A549 (cell line): Measurements from ENCODE around the gene STAMBPL1. TPM values are rescaled to one million over a fixed set of nuclear protein-coding genes. Genes with fewer than 3 reads are reported as not detected.

ENCODE experiments used
- ATAC-seq, 2 experiments: fragments of 200-7000 bp in 1 of 2; fragments of >200 bp in 1 of 2; cut with Nextera tagmentation in 1 of 2; cut with Tn5 transposase in 1 of 2; 3 replicates each; pipeline versions ENCODE4 v1.8.0 to v1.9.1; 2018 to 2020; ENCODE audit warnings: mild to moderate bottlenecking in 1 of 2, moderate library complexity in 1 of 2
- CTCF ChIA-PET: fragments of 300-600 bp; sonication (Branson Sonifier 250); formaldehyde crosslinking; extraction: SDS; loops from one replicate; lab custom pipeline; 2021; ENCODE audit warnings: antibody characterized with exemption, inconsistent platforms; lab: Yijun Ruan, JAX
- POLR2A ChIA-PET: fragments of 350-600 bp; formaldehyde crosslinking; extraction: SDS; loops from one replicate; lab custom pipeline; 2021; ENCODE audit warnings: antibody characterized with exemption, inconsistent platforms; lab: Yijun Ruan, JAX
- DNase-seq, 2 experiments: peaks; one replicate each; pipeline versions ENCODE4 v3.0.0 to v3.0.0-alpha.2; 2011 to 2016; ENCODE audit warnings: low read depth in 1 of 2, low spot score in 1 of 2
- FAIRE-seq: peaks from 2 replicates; lab custom pipeline; 2011; peaks lifted over from hg19 to GRCh38; lab: Jason Lieb, UNC
- H3K27ac ChIP-seq, 2 experiments: fragments of >200 bp; sonication (Bioruptor Twin); formaldehyde crosslinking; 3 replicates each; pipeline ENCODE4 v1.5.1; 2016 to 2017
- H3K4me1 ChIP-seq: fragments of >200 bp; sonication (Bioruptor Twin); formaldehyde crosslinking; 3 replicates; pipeline ENCODE4 v1.6.1; 2016
- H3K4me2 ChIP-seq: fragments of >200 bp; sonication (Bioruptor Twin); formaldehyde crosslinking; 3 replicates; pipeline ENCODE4 v1.6.1; 2016
- H3K4me3 ChIP-seq: fragments of >200 bp; sonication (Bioruptor Twin); formaldehyde crosslinking; 3 replicates; pipeline ENCODE4 v1.5.1; 2016
- H3K9me3 ChIP-seq: fragments of >200 bp; sonication (Bioruptor Twin); formaldehyde crosslinking; 3 replicates; pipeline ENCODE4 v1.6.1; 2016
- CBX8 ChIP-seq: fragments of 200-600 bp; sonication (generic); IDR thresholded peaks from 2 replicates; pipeline ENCODE4 v1.6.1; 2016
- CEBPB ChIP-seq, 2 experiments: fragments of >200 bp in 1 of 2; sonication (Bioruptor Twin) in 1 of 2; formaldehyde crosslinking in 1 of 2; IDR thresholded peaks; 2 replicates each; pipeline ENCODE4 v1.6.1; 2012 to 2016
- CTCF ChIP-seq: fragments of >200 bp; sonication (Bioruptor Twin); formaldehyde crosslinking; IDR thresholded peaks from 3 replicates; pipeline ENCODE4 v1.5.1; 2016
- EHF ChIP-seq: fragments of 250-450 bp; sonication (Bioruptor Pico); IDR thresholded peaks from 2 replicates; pipeline ENCODE4 v1.5.0; 2020; ENCODE audit warnings: mild to moderate bottlenecking
- EP300 ChIP-seq, 2 experiments: fragments of >200 bp; sonication (Bioruptor Twin); formaldehyde crosslinking; IDR thresholded peaks; 2 replicates in 1 of 2; 3 replicates in 1 of 2; pipeline ENCODE4 v1.6.1; 2016 to 2017
- ESRRA ChIP-seq: fragments of 150-350 bp; IDR thresholded peaks from 2 replicates; pipeline ENCODE4 v1.6.1; 2014; ENCODE audit warnings: mild to moderate bottlenecking, low read length, borderline replicate concordance
- FOSB ChIP-seq: fragments of 250-450 bp; sonication (Bioruptor Pico); IDR thresholded peaks from 2 replicates; pipeline ENCODE4 v1.5.0; 2020; ENCODE audit warnings: mild to moderate bottlenecking, moderate library complexity
- GATA3 ChIP-seq: IDR thresholded peaks from 2 replicates; pipeline ENCODE4 v1.6.1; 2012; ENCODE audit warnings: borderline replicate concordance
- HDAC2 ChIP-seq: fragments of 200-600 bp; sonication (generic); IDR thresholded peaks from 2 replicates; pipeline ENCODE4 v1.6.1; 2016
- HEYL ChIP-seq: fragments of 250-450 bp; sonication (Bioruptor Pico); IDR thresholded peaks from 2 replicates; pipeline ENCODE4 v1.8.0; 2021; ENCODE audit warnings: mild to moderate bottlenecking, moderate library complexity
- HMGXB4 ChIP-seq: fragments of 250-450 bp; sonication (Bioruptor Pico); IDR thresholded peaks from 2 replicates; pipeline ENCODE4 v1.5.0; 2021; ENCODE audit warnings: mild to moderate bottlenecking, moderate library complexity, borderline replicate concordance
- HOXA7 ChIP-seq: fragments of 250-450 bp; sonication (Bioruptor Pico); IDR thresholded peaks from 2 replicates; pipeline ENCODE4 v1.5.0; 2020; ENCODE audit warnings: mild to moderate bottlenecking, moderate library complexity
- HOXB13 ChIP-seq: fragments of 250-450 bp; sonication (Bioruptor Pico); IDR thresholded peaks from 2 replicates; pipeline ENCODE4 v1.5.0; 2020; ENCODE audit warnings: low read depth, mild to moderate bottlenecking, moderate library complexity
- JUNB ChIP-seq: fragments of >200 bp; sonication (Bioruptor Twin); formaldehyde crosslinking; IDR thresholded peaks from 2 replicates; pipeline ENCODE4 v1.6.1; 2016
- NFE2L2 ChIP-seq: fragments of 150-350 bp; conservative IDR thresholded peaks from 2 replicates; pipeline ENCODE4 v1.6.1; 2014; ENCODE audit warnings: low read length
- NR3C1 ChIP-seq: fragments of >200 bp; sonication (Bioruptor Twin); formaldehyde crosslinking; IDR thresholded peaks from 3 replicates; pipeline ENCODE4 v1.6.1; 2017
- REST ChIP-seq: fragments of 200-600 bp; sonication (generic); IDR thresholded peaks from 2 replicates; pipeline ENCODE4 v1.6.1; 2016; ENCODE audit warnings: antibody characterized with exemption, mild to moderate bottlenecking, moderate library complexity
- TFCP2L1 ChIP-seq: fragments of 250-450 bp; sonication (Bioruptor Pico); IDR thresholded peaks from 2 replicates; pipeline ENCODE4 v1.5.0; 2021; ENCODE audit warnings: mild to moderate bottlenecking
- ZNF302 ChIP-seq: fragments of 250-450 bp; sonication (Bioruptor Pico); IDR thresholded peaks from 2 replicates; pipeline ENCODE4 v1.9.0; 2021; ENCODE audit warnings: inconsistent platforms, mild to moderate bottlenecking, moderate library complexity
- ZSCAN20 ChIP-seq: fragments of 250-450 bp; sonication (Bioruptor Pico); IDR thresholded peaks from 2 replicates; pipeline ENCODE4 v1.8.0; 2022; ENCODE audit warnings: mild to moderate bottlenecking, moderate library complexity
- WGBS: methylation state at CpG from one replicate; pipeline ENCODE4 v1.1.6; 2017; ENCODE audit errors: missing lambda C conversion rate; 5-methylcytosine and 5-hydroxymethylcytosine counted together
- polyA plus RNA-seq, 4 experiments: library from polyadenylated mRNA; depleted of rRNA in 3 of 4; stranded (reverse); fragments of >200 nt; fragmentation: RNase III in 1 of 4; extraction: RNeasy Plus Mini Kit Qiagen cat#74134 plus additional on column Dnase treatment in 1 of 4; gene quantifications; 2 replicates in 3 of 4; 3 replicates in 1 of 4; pipeline ENCODE4 v1.2.3, GENCODE V29; 2011 to 2017
- TF ChIP-seq, protein P1 (sequence below): IDR thresholded peaks from 2 replicates; pipeline ENCODE4 v1.6.1; 2012
- TF ChIP-seq, protein P2 (sequence below): fragments of 450-650 bp; IDR thresholded peaks from 2 replicates; pipeline ENCODE4 v1.6.1; 2014; ENCODE audit warnings: antibody characterized with exemption
- TF ChIP-seq, protein P3 (sequence below): fragments of 250-450 bp; sonication (Bioruptor Pico); IDR thresholded peaks from 2 replicates; pipeline ENCODE4 v1.5.0; 2020; ENCODE audit warnings: low read depth, mild to moderate bottlenecking, moderate library complexity

STAMBPL1 gene
- polyA plus RNA-seq, 2 of the 4 experiments (the other 2 are of a cell fraction): 29.0 to 32.1 TPM

DNA sequence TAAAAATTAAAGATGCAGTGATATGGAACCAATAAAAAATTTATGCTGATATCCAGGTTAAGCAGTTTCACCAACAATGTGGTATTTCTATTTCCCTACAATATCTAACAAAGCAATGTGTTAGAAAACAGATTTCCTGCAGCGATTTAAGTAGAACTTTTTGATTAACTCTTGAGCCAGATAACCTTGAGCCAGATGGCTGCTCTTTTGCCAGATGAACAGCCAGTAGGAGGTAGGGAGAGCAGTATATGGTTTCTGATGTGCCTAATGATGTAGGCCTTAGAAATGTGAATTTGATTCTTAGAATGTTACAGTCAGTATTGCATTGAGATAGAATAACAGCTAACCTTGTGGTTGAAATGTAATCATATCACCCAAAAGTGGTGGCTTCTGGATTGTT is 31.1 kb downstream of the STAMBPL1 start:
- TF ChIP-seq TFCP2L1 (CRISPR knock-in tag): no peak
- TF ChIP-seq FOSB (CRISPR knock-in tag): no peak
- no peak for TF ChIP-seq CEBPB (IDR thresholded peaks at IDR 0.05)
- TF ChIP-seq ESRRA: no peak
- ATAC-seq: no peak
- H3K27ac ChIP-seq: no peak overlapping the region
- ChIA-PET CTCF (interaction anchor here (1.0 to 1.9 kb wide), 3 partner anchors 22 to 75 kb away, joined by 3 to 7 read pairs (median 6); no protein-coding TSS in a partner anchor), POLR2A (no interaction called here)
- no peaks in the 10 kb centered on the region for H3K9me3 ChIP-seq
- peak; percentile 18 for FAIRE-seq
- no peak overlapping the region for H3K4me3 ChIP-seq
- WGBS: 85% methylated on average over 1 of the region's 1 CpG
- peaks cover 6% of the 10 kb centered on the region; the same call in 1 of the 3 replicates for H3K4me1 ChIP-seq
- no peak for DNase-seq
- H3K4me2 ChIP-seq: no peak overlapping the region

DNA sequence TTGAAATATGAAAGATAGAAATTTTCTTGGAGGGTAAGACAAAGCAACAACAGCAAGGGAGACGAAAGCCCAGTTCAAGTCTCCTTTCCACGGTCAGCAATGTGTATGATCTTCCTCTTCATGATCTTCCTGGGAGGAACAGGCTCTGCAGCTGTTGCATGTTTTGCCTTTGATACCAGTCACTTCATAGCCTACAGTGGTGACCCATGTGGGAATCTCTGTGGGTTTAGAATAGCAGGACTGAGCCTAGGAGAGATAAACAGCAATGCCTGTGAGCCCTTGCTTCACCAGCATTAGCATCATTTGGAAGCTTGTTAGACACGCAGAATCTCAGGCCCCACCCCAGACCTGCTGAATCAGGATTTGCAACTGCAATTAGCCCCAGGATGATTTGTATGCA is 31.8 kb downstream of the STAMBPL1 start:
- 99% methylated on average over 3 of the region's 3 CpGs for WGBS
- FAIRE-seq: no peak

GRCh38 chr10:88913127-88913526 is 33.1 kb downstream of the STAMBPL1 start:
- FAIRE-seq: no peak
- no peak overlapping the region for H3K27ac ChIP-seq
- CTCF ChIA-PET: no interaction called here
- no peak overlapping the region for H3K4me3 ChIP-seq
- TF ChIP-seq ZNF302 (no peak), NR3C1 (no peak), NFE2L2 (no peak), JUNB (no peak)
- TF ChIP-seq, protein P1, sequence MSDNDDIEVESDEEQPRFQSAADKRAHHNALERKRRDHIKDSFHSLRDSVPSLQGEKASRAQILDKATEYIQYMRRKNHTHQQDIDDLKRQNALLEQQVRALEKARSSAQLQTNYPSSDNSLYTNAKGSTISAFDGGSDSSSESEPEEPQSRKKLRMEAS: no peak
- TF ChIP-seq, all 56 proteins: peak for 0
- POLR2A ChIA-PET: no interaction called here
- no peak overlapping the region for H3K4me2 ChIP-seq
- H3K9me3 ChIP-seq: no peaks in the 10 kb centered on the region
- H3K4me1 ChIP-seq: peaks cover 6% of the 10 kb centered on the region; the same call in 1 of the 3 replicates
- 94% methylated on average over 9 of the region's 9 CpGs for WGBS
- no peak for ATAC-seq
- DNase-seq: no peak

More for the DNA sequence above, 31.8 kb downstream of the STAMBPL1 start:
- DNase-seq: no peak
- peaks cover 6% of the 10 kb centered on the region; the same call in 1 of the 3 replicates for H3K4me1 ChIP-seq
- no peak overlapping the region for H3K27ac ChIP-seq
- POLR2A ChIA-PET: no interaction called here
- H3K9me3 ChIP-seq: no peaks in the 10 kb centered on the region
- CTCF ChIA-PET: interaction anchor here (1.0 to 1.4 kb wide), 2 partner anchors 21 to 76 kb away, joined by 3 to 6 read pairs; no protein-coding TSS in a partner anchor
- no peak for ATAC-seq
- no peak overlapping the region for H3K4me3 ChIP-seq
- no peak overlapping the region for H3K4me2 ChIP-seq
- no peak for TF ChIP-seq HMGXB4 (CRISPR knock-in tag)
- no peak for TF ChIP-seq HOXB13
- no peak for TF ChIP-seq CBX8
- no peak for TF ChIP-seq HEYL (CRISPR knock-in tag)
- TF ChIP-seq, all 56 proteins: peak for 0

DNA sequence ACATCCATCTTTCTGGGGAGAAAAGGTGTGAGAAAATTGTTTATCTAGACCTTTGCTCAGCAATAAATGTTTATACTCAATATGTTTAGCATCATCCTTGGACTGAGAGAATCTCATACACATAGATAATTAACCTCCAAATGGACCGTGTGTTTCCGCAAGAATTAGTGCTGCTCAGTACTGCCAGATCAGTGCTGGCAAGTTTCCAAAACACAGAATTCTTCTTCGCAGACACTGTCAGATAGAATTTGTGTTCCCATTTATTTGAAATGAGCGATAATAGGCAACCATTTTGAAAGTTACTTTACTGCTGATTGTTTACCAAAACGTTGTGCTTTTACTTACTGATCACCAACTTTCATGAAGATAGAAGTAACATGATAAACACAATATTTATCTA is 33.7 kb downstream of the STAMBPL1 start:
- H3K4me1 ChIP-seq: peaks cover 6% of the 10 kb centered on the region; the same call in 1 of the 3 replicates
- ATAC-seq (no peak), FAIRE-seq (no peak), DNase-seq (no peak)
- H3K9me3 ChIP-seq: no peaks in the 10 kb centered on the region
- no peak overlapping the region for H3K27ac ChIP-seq
- ChIA-PET POLR2A (no interaction called here), CTCF (no interaction called here)
- no peak overlapping the region for H3K4me3 ChIP-seq
- no peak overlapping the region for H3K4me2 ChIP-seq
- 79% methylated on average over 5 of the region's 5 CpGs for WGBS
- TF ChIP-seq HDAC2 (no peak), HOXA7 (CRISPR knock-in tag) (no peak), EHF (CRISPR knock-in tag) (no peak), CTCF (no peak), TFCP2L1 (CRISPR knock-in tag) (no peak), ZSCAN20 (CRISPR knock-in tag) (no peak), EP300 (IDR thresholded peaks at IDR 0.05) (no peak), JUNB (no peak), REST (no peak), GATA3 (no peak)
- TF ChIP-seq, protein P2, sequence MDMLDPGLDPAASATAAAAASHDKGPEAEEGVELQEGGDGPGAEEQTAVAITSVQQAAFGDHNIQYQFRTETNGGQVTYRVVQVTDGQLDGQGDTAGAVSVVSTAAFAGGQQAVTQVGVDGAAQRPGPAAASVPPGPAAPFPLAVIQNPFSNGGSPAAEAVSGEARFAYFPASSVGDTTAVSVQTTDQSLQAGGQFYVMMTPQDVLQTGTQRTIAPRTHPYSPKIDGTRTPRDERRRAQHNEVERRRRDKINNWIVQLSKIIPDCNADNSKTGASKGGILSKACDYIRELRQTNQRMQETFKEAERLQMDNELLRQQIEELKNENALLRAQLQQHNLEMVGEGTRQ: no peak
- TF ChIP-seq, protein P3, sequence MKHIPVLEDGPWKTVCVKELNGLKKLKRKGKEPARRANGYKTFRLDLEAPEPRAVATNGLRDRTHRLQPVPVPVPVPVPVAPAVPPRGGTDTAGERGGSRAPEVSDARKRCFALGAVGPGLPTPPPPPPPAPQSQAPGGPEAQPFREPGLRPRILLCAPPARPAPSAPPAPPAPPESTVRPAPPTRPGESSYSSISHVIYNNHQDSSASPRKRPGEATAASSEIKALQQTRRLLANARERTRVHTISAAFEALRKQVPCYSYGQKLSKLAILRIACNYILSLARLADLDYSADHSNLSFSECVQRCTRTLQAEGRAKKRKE (CRISPR knock-in tag): no peak
